ENCODE data around the gene IGFLR1.

- TF ChIP-seq SMC3 (conservative IDR thresholded peaks at IDR 0.05; ENCODE audit: poor library complexity) (no peak), CTCF (IDR thresholded peaks at IDR 0.05; ENCODE audit: poor library complexity, severe bottlenecking) (no peak), TAF1 (IDR thresholded peaks at IDR 0.05; ENCODE audit: low read depth) (no peak), EZH2 (IDR thresholded peaks at IDR 0.05; ENCODE audit: borderline replicate concordance, insufficient read depth, low read length, poor library complexity, severe bottlenecking) (no peak), EP300 (conservative IDR thresholded peaks at IDR 0.05; ENCODE audit: poor library complexity, severe bottlenecking) (no peak), POLR2AphosphoS5 (IDR thresholded peaks at IDR 0.05) (no peak), REST (IDR thresholded peaks at IDR 0.05; ENCODE audit: borderline replicate concordance) (no peak), RAD21 (conservative IDR thresholded peaks at IDR 0.05) (no peak)
These were observed at the start of gene IGFLR1 for GRCh38 chr19:35742121-35742724.
